GM13977 (cell line): ENCODE results near the gene BUB3.
A peak's percentile ranks its signal among the peaks of the same experiment; 100 is the strongest.

Source experiments
- DNase-seq: peaks from one replicate; pipeline ENCODE4 v3.0.0; 2012; ENCODE audit warnings: low spot score
- in situ Hi-C: fragments of 300-500 bp; cut with MboI; formaldehyde crosslinking; loops from one replicate; pipeline ENCODE4 v1.12.0; 2022; ENCODE audit warnings: low sequenced_read_pairs, low pct_unique_long_range_greater_than_20kb, mixed read lengths, inconsistent platforms; ENCODE audit not compliant: unreplicated experiment
- TF ChIP-seq, protein P1 (sequence below): IDR thresholded peaks from 2 replicates; pipeline ENCODE4 v1.5.1; 2012; ENCODE audit warnings: mild to moderate bottlenecking, control low read depth; ENCODE audit not compliant: insufficient read depth; ENCODE audit errors: extremely low read depth, missing control alignments

The BUB3 gene

DNA sequence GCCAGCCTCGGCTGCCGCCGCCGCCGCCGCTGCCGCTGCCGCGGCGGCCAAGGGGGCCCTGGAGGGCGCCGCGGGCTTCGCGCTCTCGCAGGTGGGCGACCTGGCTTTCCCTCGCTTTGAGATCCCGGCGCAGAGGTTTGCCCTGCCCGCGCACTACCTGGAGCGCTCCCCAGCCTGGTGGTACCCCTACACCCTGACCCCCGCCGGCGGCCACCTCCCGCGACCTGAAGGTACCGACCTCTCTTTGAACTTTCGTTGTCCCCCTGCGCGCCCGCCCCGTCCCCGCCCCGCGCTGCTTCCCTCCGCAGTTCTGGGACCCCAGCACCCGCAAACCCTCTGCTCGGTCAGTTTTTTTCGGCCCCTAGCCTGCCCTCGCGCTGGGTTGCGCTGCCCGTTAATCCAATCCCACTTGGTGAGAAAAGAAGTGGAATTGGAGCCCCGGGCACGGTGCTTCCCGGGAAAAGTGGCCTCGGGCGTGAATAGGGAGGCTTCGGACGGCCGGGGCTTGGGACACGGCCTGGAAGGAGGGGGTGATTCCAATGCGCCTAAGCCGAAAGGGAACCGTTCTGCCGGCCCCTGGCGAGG lies 17.9 kb upstream of the BUB3 start:
- no peak for DNase-seq
- in situ Hi-C loops = no loop called here
- TF ChIP-seq, protein P1, sequence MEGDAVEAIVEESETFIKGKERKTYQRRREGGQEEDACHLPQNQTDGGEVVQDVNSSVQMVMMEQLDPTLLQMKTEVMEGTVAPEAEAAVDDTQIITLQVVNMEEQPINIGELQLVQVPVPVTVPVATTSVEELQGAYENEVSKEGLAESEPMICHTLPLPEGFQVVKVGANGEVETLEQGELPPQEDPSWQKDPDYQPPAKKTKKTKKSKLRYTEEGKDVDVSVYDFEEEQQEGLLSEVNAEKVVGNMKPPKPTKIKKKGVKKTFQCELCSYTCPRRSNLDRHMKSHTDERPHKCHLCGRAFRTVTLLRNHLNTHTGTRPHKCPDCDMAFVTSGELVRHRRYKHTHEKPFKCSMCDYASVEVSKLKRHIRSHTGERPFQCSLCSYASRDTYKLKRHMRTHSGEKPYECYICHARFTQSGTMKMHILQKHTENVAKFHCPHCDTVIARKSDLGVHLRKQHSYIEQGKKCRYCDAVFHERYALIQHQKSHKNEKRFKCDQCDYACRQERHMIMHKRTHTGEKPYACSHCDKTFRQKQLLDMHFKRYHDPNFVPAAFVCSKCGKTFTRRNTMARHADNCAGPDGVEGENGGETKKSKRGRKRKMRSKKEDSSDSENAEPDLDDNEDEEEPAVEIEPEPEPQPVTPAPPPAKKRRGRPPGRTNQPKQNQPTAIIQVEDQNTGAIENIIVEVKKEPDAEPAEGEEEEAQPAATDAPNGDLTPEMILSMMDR = no peak

DNA sequence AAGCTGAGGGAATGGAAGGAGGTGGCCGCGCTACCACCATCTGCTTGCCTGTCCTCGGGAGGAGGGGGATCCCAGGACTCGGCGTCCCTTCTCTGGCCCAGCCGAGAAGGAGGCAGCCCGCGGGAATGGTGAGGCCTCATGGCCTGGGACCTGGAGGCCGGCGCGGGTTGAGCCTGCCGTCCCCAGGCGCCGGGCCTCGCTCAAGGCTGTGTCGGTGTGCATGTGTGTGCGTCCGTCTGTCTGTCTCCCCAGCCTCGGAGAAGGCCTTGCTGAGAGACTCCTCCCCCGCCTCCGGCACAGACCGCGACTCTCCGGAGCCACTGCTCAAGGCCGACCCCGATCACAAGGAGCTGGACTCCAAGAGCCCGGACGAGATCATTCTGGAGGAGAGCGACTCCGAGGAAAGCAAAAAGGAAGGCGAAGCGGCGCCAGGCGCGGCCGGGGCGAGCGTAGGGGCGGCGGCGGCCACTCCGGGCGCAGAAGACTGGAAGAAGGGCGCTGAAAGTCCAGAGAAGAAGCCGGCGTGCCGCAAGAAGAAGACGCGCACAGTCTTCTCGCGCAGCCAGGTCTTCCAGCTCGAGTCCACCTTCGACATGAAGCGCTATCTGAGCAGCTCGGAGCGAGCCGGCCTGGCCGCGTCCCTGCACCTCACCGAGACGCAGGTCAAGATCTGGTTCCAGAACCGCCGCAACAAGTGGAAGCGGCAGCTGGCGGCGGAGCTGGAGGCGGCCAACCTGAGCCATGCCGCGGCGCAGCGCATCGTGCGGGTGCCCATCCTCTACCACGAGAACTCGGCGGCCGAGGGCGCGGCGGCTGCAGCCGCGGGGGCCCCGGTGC lies 17.2 kb upstream of the BUB3 start:
- in situ Hi-C loops = no loop called here
- TF ChIP-seq, protein P1 = no peak
- peak; percentile 73 for DNase-seq

DNA sequence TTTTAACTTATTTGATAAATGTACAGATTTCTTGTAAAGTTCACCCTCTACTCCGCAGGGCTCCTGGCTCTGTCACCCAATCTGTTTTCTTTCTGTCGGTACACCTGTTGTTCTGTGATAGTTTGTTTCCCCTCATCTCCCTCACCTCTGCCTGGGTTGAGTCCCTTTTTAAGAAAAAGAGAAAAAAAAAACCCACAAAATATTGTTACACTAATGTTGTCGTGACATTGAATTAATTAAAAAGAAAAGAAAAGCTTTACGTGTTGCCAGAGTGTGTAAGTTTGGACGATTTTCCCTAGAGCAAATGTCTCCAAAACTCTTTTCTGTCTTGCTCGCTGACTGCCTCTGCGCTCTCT lies 15.1 kb upstream of the BUB3 start:
- TF ChIP-seq, protein P1 = no peak
- no peak for DNase-seq
- in situ Hi-C loops = no loop called here

DNA sequence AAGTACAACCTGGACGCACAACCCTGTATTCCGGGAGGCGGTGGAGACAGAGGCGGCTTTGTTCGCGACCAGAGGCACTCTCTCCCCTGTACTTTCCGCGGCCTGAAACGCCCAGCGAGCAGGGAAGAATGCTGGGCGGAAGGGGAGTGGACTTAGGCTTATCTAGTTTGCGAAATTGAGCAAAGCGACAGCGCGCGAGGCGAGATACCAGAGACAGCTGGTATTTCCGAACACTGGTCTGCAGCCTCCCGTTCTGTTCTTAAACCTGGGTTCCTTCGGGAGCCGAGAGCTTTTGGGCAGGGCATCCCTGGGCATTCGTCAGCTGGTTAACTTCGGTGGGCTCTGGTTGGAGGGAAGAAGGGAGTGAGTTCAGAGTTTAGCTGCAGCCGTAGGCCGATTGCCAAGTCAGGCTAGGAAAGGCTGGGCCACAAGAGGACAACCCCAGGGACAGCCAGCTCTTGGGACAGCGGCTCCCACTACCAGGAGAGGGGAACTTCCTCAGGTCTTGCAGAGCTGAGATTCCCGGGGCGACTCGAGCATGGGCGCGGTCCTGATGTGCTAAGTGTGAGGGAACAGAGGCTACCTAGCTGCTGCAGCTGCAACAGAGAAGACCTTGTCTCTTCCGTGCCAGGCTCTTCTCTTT lies 14.6 kb upstream of the BUB3 start:
- TF ChIP-seq, protein P1 = no peak
- peak; percentile 49 for DNase-seq
- in situ Hi-C loops = no loop called here

DNA sequence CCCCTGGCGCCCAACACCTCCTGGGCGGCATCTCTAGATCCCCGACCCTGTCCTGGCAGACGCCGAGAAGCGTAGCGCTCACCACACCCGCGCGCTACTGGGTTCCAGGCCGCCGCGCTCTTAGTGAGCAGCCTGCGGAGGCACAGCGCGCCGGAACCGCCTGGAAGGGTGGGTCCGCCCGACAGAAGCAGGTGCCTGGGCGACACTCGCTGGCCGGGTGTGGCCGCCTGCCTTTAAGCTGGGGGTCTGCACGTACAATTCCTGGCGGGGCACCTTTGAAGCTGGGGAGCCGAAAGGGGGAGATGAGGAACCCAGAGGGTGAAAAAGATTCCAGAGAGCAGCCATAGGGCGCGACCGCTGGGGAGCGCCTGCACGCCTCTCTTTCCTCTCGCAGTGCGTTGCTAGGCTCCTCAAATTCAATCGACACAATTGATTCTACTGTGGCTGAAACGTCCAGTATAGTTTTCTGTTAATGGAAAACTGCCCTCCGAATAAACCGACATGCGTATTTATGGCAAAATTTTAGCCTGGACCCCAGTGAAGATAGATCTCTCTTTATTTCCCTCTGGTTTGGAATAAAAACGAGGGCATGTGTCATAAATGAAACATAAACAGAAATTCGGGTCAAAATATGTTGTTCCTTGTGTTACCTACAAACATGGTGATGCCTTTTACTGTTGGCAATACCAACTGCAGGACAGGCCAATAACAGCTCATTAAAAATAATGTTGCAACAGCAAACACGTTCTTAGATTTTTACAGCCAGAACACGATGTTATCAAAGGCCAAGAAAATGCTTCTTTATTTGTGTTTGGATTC lies 13.8 kb upstream of the BUB3 start:
- TF ChIP-seq, protein P1 = peak; percentile 44
- in situ Hi-C loops = no loop called here
- peak; percentile 54 for DNase-seq

DNA sequence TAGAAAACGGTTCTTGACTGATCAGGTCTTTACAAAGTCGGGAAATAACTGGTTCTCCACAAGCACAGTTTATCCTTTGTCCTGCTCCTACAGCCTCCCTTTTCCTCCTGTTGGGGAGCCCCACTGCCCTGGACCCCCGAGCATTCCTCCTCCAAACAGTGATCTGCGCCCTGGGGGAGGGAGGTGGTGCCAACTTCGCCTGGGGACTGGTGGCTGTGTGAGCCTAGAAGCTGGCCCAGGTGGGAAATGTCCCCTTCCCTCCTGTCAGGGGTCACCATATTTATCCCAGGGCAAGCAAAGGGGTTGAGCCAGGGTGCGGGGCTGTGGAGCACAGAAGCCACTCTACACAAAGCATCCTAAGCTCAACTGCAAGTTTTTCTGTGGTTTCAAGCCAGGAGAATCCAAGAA lies 13.2 kb upstream of the BUB3 start:
- TF ChIP-seq, protein P1 = no peak
- in situ Hi-C loops = no loop called here
- DNase-seq = peak; percentile 29
